ENCODE measurements around the gene DGKZ.
A peak's percentile ranks its signal among the peaks of the same experiment; 100 is the strongest.
"Not testable (repeated sequence)": the region's sequence is repeated elsewhere in the genome, so short reads cannot be mapped to it uniquely, and the experiment has no call there.

Gene DGKZ

DNA sequence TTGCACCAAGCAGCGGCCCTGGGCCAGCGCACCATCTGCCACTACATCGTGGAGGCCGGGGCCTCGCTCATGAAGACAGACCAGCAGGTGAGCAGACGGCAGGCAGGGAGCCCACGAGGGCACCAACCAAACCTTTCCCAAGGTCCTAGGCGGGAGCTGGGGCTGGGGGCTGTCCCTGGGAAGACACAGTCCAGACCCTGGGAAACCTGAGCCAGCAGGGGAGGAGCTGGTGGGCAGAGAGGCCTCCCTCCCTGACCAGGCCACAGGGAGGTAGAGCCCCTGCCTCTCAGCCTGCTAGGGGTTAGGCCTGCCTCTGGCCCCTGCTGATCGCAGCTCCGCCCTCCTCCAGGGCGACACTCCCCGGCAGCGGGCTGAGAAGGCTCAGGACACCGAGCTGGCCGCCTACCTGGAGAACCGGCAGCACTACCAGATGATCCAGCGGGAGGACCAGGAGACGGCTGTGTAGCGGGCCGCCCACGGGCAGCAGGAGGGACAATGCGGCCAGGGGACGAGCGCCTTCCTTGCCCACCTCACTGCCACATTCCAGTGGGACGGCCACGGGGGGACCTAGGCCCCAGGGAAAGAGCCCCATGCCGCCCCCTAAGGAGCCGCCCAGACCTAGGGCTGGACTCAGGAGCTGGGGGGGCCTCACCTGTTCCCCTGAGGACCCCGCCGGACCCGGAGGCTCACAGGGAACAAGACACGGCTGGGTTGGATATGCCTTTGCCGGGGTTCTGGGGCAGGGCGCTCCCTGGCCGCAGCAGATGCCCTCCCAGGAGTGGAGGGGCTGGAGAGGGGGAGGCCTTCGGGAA, 32.4 kb downstream of the DGKZ start:
- not testable (repeated sequence) for H3K27ac ChIP-seq (replicated peaks); DNase-seq (ENCODE audit: low read depth in 1 of 2, low spot score in 1 of 2); H3K4me3 ChIP-seq (replicated peaks; ENCODE audit: insufficient read depth, low read length)
- peak; percentile 55; the same call in 1 of the 2 replicates for TF ChIP-seq POLR2AphosphoS5 (IDR thresholded peaks at IDR 0.05; ENCODE audit: low read depth)
- peaks cover 15% of the 10 kb centered on the region for H3K27me3 ChIP-seq (ENCODE audit: insufficient read depth, poor library complexity, severe bottlenecking)

DNA sequence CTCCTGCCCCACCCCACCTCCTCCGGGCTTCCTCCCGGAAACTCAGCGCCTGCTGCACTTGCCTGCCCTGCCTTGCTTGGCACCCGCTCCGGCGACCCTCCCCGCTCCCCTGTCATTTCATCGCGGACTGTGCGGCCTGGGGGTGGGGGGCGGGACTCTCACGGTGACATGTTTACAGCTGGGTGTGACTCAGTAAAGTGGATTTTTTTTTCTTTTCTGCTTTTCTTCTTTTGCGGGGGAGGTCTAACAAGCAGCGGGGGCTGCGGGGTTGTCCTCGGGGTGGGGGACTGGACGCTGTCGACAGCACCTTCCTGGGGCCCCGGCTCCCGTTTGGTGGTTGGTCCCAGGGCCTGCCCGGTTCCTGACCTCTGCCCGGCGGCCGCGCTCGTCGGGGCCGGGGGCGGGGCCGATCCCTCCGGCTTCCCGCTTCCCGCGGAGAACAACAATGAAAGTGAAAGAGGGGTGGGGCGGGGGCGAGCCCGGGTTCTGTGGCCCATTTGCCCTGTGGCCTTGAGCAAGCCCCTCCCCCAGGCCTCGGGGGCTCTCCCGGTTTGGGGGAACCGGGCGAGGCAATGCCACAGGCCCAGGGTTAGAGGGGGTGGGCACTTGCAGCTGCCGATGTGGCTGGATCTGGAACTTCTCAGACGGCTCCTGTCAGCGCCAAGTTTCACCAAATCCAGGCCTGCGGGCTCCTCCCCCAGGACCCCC, 33.2 kb downstream of the DGKZ start:
- peak in 1 of 2 experiments; percentile 36 for DNase-seq (ENCODE audit: low read depth in 1 of 2, low spot score in 1 of 2)
- H3K27ac ChIP-seq (replicated peaks): no peak overlapping the region
- H3K27me3 ChIP-seq (ENCODE audit: insufficient read depth, poor library complexity, severe bottlenecking): peaks cover 15% of the 10 kb centered on the region
- TF ChIP-seq, protein P1, sequence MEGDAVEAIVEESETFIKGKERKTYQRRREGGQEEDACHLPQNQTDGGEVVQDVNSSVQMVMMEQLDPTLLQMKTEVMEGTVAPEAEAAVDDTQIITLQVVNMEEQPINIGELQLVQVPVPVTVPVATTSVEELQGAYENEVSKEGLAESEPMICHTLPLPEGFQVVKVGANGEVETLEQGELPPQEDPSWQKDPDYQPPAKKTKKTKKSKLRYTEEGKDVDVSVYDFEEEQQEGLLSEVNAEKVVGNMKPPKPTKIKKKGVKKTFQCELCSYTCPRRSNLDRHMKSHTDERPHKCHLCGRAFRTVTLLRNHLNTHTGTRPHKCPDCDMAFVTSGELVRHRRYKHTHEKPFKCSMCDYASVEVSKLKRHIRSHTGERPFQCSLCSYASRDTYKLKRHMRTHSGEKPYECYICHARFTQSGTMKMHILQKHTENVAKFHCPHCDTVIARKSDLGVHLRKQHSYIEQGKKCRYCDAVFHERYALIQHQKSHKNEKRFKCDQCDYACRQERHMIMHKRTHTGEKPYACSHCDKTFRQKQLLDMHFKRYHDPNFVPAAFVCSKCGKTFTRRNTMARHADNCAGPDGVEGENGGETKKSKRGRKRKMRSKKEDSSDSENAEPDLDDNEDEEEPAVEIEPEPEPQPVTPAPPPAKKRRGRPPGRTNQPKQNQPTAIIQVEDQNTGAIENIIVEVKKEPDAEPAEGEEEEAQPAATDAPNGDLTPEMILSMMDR (IDR thresholded peaks at IDR 0.05; ENCODE audit: insufficient read depth, low read length): no peak
- no peak for TF ChIP-seq GABPA (IDR thresholded peaks at IDR 0.05; ENCODE audit: low read depth)
- TF ChIP-seq, protein P2, sequence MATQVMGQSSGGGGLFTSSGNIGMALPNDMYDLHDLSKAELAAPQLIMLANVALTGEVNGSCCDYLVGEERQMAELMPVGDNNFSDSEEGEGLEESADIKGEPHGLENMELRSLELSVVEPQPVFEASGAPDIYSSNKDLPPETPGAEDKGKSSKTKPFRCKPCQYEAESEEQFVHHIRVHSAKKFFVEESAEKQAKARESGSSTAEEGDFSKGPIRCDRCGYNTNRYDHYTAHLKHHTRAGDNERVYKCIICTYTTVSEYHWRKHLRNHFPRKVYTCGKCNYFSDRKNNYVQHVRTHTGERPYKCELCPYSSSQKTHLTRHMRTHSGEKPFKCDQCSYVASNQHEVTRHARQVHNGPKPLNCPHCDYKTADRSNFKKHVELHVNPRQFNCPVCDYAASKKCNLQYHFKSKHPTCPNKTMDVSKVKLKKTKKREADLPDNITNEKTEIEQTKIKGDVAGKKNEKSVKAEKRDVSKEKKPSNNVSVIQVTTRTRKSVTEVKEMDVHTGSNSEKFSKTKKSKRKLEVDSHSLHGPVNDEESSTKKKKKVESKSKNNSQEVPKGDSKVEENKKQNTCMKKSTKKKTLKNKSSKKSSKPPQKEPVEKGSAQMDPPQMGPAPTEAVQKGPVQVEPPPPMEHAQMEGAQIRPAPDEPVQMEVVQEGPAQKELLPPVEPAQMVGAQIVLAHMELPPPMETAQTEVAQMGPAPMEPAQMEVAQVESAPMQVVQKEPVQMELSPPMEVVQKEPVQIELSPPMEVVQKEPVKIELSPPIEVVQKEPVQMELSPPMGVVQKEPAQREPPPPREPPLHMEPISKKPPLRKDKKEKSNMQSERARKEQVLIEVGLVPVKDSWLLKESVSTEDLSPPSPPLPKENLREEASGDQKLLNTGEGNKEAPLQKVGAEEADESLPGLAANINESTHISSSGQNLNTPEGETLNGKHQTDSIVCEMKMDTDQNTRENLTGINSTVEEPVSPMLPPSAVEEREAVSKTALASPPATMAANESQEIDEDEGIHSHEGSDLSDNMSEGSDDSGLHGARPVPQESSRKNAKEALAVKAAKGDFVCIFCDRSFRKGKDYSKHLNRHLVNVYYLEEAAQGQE (IDR thresholded peaks at IDR 0.05; ENCODE audit: insufficient replicate concordance, low read depth): no peak
- no peak; the same call in none of the 2 replicates for TF ChIP-seq POLR2AphosphoS5 (IDR thresholded peaks at IDR 0.05; ENCODE audit: low read depth)
- no peak for TF ChIP-seq SPI1 (IDR thresholded peaks at IDR 0.05; ENCODE audit: borderline replicate concordance, low read depth)
- H3K4me3 ChIP-seq (replicated peaks; ENCODE audit: insufficient read depth, low read length): peak overlapping the region; percentile 36

GRCh38 chr11:46381048-46381818, 34.0 kb downstream of the DGKZ start, which contains the start of gene MDK:
Gene MDK, plus strand, starts transcription at chr11:46381669. Its CDS starts 389 bp downstream, at chr11:46382058.
- H3K27me3 ChIP-seq (ENCODE audit: insufficient read depth, poor library complexity, severe bottlenecking): peaks cover 15% of the 10 kb centered on the region
- TF ChIP-seq SPI1 (IDR thresholded peaks at IDR 0.05; ENCODE audit: borderline replicate concordance, low read depth) (no peak), POLR2AphosphoS5 (IDR thresholded peaks at IDR 0.05; ENCODE audit: low read depth) (peak; percentile 29), GABPA (IDR thresholded peaks at IDR 0.05; ENCODE audit: low read depth) (no peak)
- TF ChIP-seq, protein P2 (IDR thresholded peaks at IDR 0.05; ENCODE audit: insufficient replicate concordance, low read depth): no peak
- TF ChIP-seq, protein P1 (IDR thresholded peaks at IDR 0.05; ENCODE audit: insufficient read depth, low read length): no peak
- peak within 1 kb of the TSS; percentile 36 for H3K4me3 ChIP-seq (replicated peaks; ENCODE audit: insufficient read depth, low read length)
- H3K27ac ChIP-seq (replicated peaks): no peak within 1 kb of the TSS
- DNase-seq (ENCODE audit: low read depth in 1 of 2, low spot score in 1 of 2): no peak

Measured in HL-60 (cell line).